Astrocyte (in vitro differentiated cells and primary cell): ENCODE data around the gene PYURF. TPM values are rescaled to one million over a fixed set of nuclear protein-coding genes. Genes with fewer than 3 reads are reported as not detected.
A peak's percentile ranks its signal among the peaks of the same experiment; 100 is the strongest.

Experiments used
- DNase-seq: peaks from one replicate; pipeline ENCODE4 v3.0.0-alpha.2; 2010; ENCODE audit warnings: low read depth
- FAIRE-seq: peaks from 2 replicates; lab custom pipeline; 2011; peaks lifted over from hg19 to GRCh38; lab: Jason Lieb, UNC
- H2AFZ ChIP-seq: 2 replicates; pipeline ENCODE4 v1.6.0; 2012; ENCODE audit warnings: low read depth, low read length, inconsistent platforms
- H3K27ac ChIP-seq: 2 replicates; pipeline ENCODE4 v1.5.1; 2011; ENCODE audit warnings: low read depth, low read length, inconsistent platforms
- H3K27me3 ChIP-seq: 2 replicates; pipeline ENCODE4 v1.6.0; 2011; ENCODE audit warnings: low read length, inconsistent platforms; ENCODE audit not compliant: insufficient read depth
- H3K36me3 ChIP-seq: 2 replicates; pipeline ENCODE4 v1.5.1; 2011; ENCODE audit warnings: low read length, inconsistent platforms; ENCODE audit not compliant: insufficient read depth
- H3K4me1 ChIP-seq: 2 replicates; pipeline ENCODE4 v1.5.1; 2011; ENCODE audit warnings: low read length, inconsistent platforms; ENCODE audit not compliant: insufficient read depth
- H3K4me2 ChIP-seq: 2 replicates; pipeline ENCODE4 v1.6.0; 2012; ENCODE audit warnings: low read length, inconsistent platforms
- H3K4me3 ChIP-seq: 2 replicates; pipeline ENCODE4 v1.5.1; 2011; ENCODE audit warnings: low read depth, mild to moderate bottlenecking, low read length, inconsistent platforms; ENCODE audit not compliant: insufficient read depth
- H3K79me2 ChIP-seq: 2 replicates; pipeline ENCODE4 v1.6.0; 2012; ENCODE audit warnings: mild to moderate bottlenecking, low read length, inconsistent platforms; ENCODE audit not compliant: insufficient read depth
- H3K9ac ChIP-seq: 2 replicates; pipeline ENCODE4 v1.6.0; 2012; ENCODE audit warnings: mild to moderate bottlenecking, low read length, inconsistent platforms
- H3K9me3 ChIP-seq: 2 replicates; pipeline ENCODE4 v1.5.1; 2012; ENCODE audit warnings: low read depth, mild to moderate bottlenecking, low read length, inconsistent platforms; ENCODE audit not compliant: insufficient read depth
- H4K20me1 ChIP-seq: 2 replicates; pipeline ENCODE4 v1.6.0; 2012; ENCODE audit warnings: low read length, inconsistent platforms; ENCODE audit not compliant: insufficient read depth
- H3K27ac Mint-ChIP-seq: one replicate; pipeline ENCODE4 v1.8.0; 2021; ENCODE audit warnings: mild to moderate bottlenecking, mixed read lengths; ENCODE audit not compliant: unreplicated experiment
- H3K27me3 Mint-ChIP-seq: one replicate; pipeline ENCODE4 v1.8.0; 2021; ENCODE audit warnings: low read depth, mixed read lengths; ENCODE audit not compliant: unreplicated experiment
- H3K36me3 Mint-ChIP-seq: one replicate; pipeline ENCODE4 v1.8.0; 2021; ENCODE audit warnings: low read depth, mixed read lengths; ENCODE audit not compliant: unreplicated experiment
- H3K4me1 Mint-ChIP-seq: one replicate; pipeline ENCODE4 v1.8.0; 2021; ENCODE audit warnings: low read depth, mixed read lengths; ENCODE audit not compliant: unreplicated experiment
- H3K4me3 Mint-ChIP-seq: one replicate; pipeline ENCODE4 v1.8.0; 2021; ENCODE audit warnings: mild to moderate bottlenecking, moderate library complexity, mixed read lengths; ENCODE audit not compliant: unreplicated experiment
- H3K9me3 Mint-ChIP-seq: one replicate; pipeline ENCODE4 v1.8.0; 2021; ENCODE audit warnings: mild to moderate bottlenecking, mixed read lengths; ENCODE audit not compliant: unreplicated experiment
- CTCF ChIP-seq: IDR thresholded peaks from 2 replicates; pipeline ENCODE4 v1.5.1; 2011; ENCODE audit warnings: low read depth, mild to moderate bottlenecking, inconsistent platforms, low read length, moderate library complexity; ENCODE audit not compliant: insufficient read depth
- EZH2 ChIP-seq: IDR thresholded peaks from 2 replicates; pipeline ENCODE4 v1.6.1; 2012; ENCODE audit warnings: mild to moderate bottlenecking, low read length, inconsistent platforms; ENCODE audit not compliant: insufficient read depth
- total RNA-seq: library from RNA; stranded (reverse); gene quantifications from 2 replicates; pipeline ENCODE4 v1.2.1, GENCODE V29; 2021

Gene PYURF
- total RNA-seq, 1 donor from 2014 or later = 51.6 TPM

- Histone ChIP-seq H3K79me2 (no peaks in the 10 kb centered on the region), H3K36me3 (no peaks in the 10 kb centered on the region), H3K27ac (peak overlapping the region; percentile 97), H2AFZ (peak overlapping the region; percentile 18), H3K9me3 (no peaks in the 10 kb centered on the region), H3K4me3 (peak overlapping the region; percentile 27), H3K4me1 (peaks cover 17% of the 10 kb centered on the region), H4K20me1 (no peaks in the 10 kb centered on the region), H3K27me3 (no peaks in the 10 kb centered on the region), H3K9ac (peak overlapping the region; percentile 82), H3K4me2 (peak overlapping the region; percentile 84)
- H3K27me3 Mint-ChIP-seq = no peaks in the 10 kb centered on the region
- DNase-seq (peak; percentile 92), FAIRE-seq (peak; percentile 86)
- H3K4me1 Mint-ChIP-seq = peaks cover 10% of the 10 kb centered on the region
- no peak overlapping the region for H3K4me3 Mint-ChIP-seq
- no peaks in the 10 kb centered on the region for H3K36me3 Mint-ChIP-seq
- peak overlapping the region; percentile 75 for H3K27ac Mint-ChIP-seq
- H3K9me3 Mint-ChIP-seq = no peaks in the 10 kb centered on the region
- TF ChIP-seq EZH2 = no peak
- TF ChIP-seq CTCF = no peak
Observed at GRCh38 chr4:88533937-88534750, 10.6 kb upstream of the PYURF start.

- DNase-seq = peak; percentile 74
- Mint-ChIP-seq H3K9me3 (no peaks in the 10 kb centered on the region), H3K36me3 (no peaks in the 10 kb centered on the region), H3K27ac (peak overlapping the region; percentile 15), H3K4me3 (no peak overlapping the region), H3K27me3 (no peaks in the 10 kb centered on the region), H3K4me1 (peaks cover 10% of the 10 kb centered on the region)
- H2AFZ ChIP-seq = no peak overlapping the region
- no peaks in the 10 kb centered on the region for H3K27me3 ChIP-seq
- peak overlapping the region; percentile 97 for H3K27ac ChIP-seq
- peak overlapping the region; percentile 82 for H3K9ac ChIP-seq
- no peaks in the 10 kb centered on the region for H3K9me3 ChIP-seq
- H3K36me3 ChIP-seq = no peaks in the 10 kb centered on the region
- peaks cover 17% of the 10 kb centered on the region for H3K4me1 ChIP-seq
- no peaks in the 10 kb centered on the region for H4K20me1 ChIP-seq
- FAIRE-seq = no peak
- H3K4me2 ChIP-seq = peak overlapping the region; percentile 84
- peaks cover 3% of the 10 kb centered on the region for H3K79me2 ChIP-seq
- TF ChIP-seq EZH2 = no peak
- H3K4me3 ChIP-seq = peak overlapping the region; percentile 32
Observed at GRCh38 chr4:88533088-88533790, 9.7 kb upstream of the PYURF start.

GRCh38 chr4:88531549-88531948 is 8.0 kb upstream of the PYURF start:
- Mint-ChIP-seq H3K4me1 (peaks cover 10% of the 10 kb centered on the region), H3K4me3 (no peak overlapping the region), H3K9me3 (no peaks in the 10 kb centered on the region), H3K27ac (no peak overlapping the region), H3K27me3 (no peaks in the 10 kb centered on the region), H3K36me3 (no peaks in the 10 kb centered on the region)
- peaks cover 17% of the 10 kb centered on the region for H3K4me1 ChIP-seq
- no peak for TF ChIP-seq EZH2
- TF ChIP-seq CTCF = no peak
- H3K4me3 ChIP-seq = peak overlapping the region; percentile 3
- H3K4me2 ChIP-seq = peak overlapping the region; percentile 57
- peak overlapping the region; percentile 10 for H3K27ac ChIP-seq
- no peaks in the 10 kb centered on the region for H4K20me1 ChIP-seq
- H3K36me3 ChIP-seq = no peaks in the 10 kb centered on the region
- peak overlapping the region; percentile 2 for H2AFZ ChIP-seq
- DNase-seq (no peak), FAIRE-seq (no peak)
- H3K9ac ChIP-seq = peak overlapping the region; percentile 17
- H3K27me3 ChIP-seq = no peaks in the 10 kb centered on the region
- no peaks in the 10 kb centered on the region for H3K9me3 ChIP-seq
- peaks cover 5% of the 10 kb centered on the region for H3K79me2 ChIP-seq
